K562 (cell line): ENCODE measurements around the gene ARID4B.
"Not testable (repeated sequence)": the region's sequence is repeated elsewhere in the genome, so short reads cannot be mapped to it uniquely, and the experiment has no call there.

ENCODE experiments used
- CTCF ChIP-seq, 3 experiments: IDR thresholded peaks in 2 of 3; conservative IDR thresholded peaks in 1 of 3; 2 replicates each; pipeline ENCODE4 v1.5.1; 2011 to 2012; ENCODE audit warnings: low read length in 3 of 3, mild to moderate bottlenecking in 3 of 3, control low read depth in 2 of 3, improper control_type of control experiment in 1 of 3, inconsistent platforms in 1 of 3, low read depth in 1 of 3, mixed read lengths in 1 of 3, moderate library complexity in 1 of 3; ENCODE audit not compliant: insufficient read depth in 2 of 3
- EP300 ChIP-seq: IDR thresholded peaks from 2 replicates; pipeline ENCODE4 v1.6.1; 2012; ENCODE audit warnings: low read length, improper control_type of control experiment
- HDGF ChIP-seq: fragments of 450-650 bp; IDR thresholded peaks from 2 replicates; pipeline ENCODE4 v1.6.1; 2016
- PHB2 ChIP-seq: fragments of 450-650 bp; IDR thresholded peaks from 2 replicates; pipeline ENCODE4 v1.6.1; 2017; ENCODE audit warnings: low read depth
- POLR2A ChIP-seq: fragments of 450-650 bp; conservative IDR thresholded peaks from 2 replicates; pipeline ENCODE4 v1.6.1; 2016
- RAD21 ChIP-seq, 2 experiments: fragments of 250-450 bp in 1 of 2; fragments of 450-650 bp in 1 of 2; sonication (Bioruptor Pico) in 1 of 2; formaldehyde crosslinking in 1 of 2; IDR thresholded peaks in 1 of 2; conservative IDR thresholded peaks in 1 of 2; 2 replicates each; pipeline versions ENCODE4 v1.4.0 to v1.8.0; 2020 to 2022; ENCODE audit warnings: mild to moderate bottlenecking in 2 of 2, moderate library complexity in 1 of 2
- RBM39 ChIP-seq: fragments of 200-400 bp; formaldehyde crosslinking; optimal IDR thresholded peaks from 2 replicates; pipeline ENCODE3; 2018; ENCODE audit warnings: low read depth, low read length
- RFX1 ChIP-seq: fragments of 450-650 bp; IDR thresholded peaks from 2 replicates; pipeline ENCODE4 v1.6.1; 2016; ENCODE audit warnings: mild to moderate bottlenecking, moderate library complexity
- RFX5 ChIP-seq: IDR thresholded peaks from 2 replicates; pipeline ENCODE4 v1.6.1; 2011; ENCODE audit warnings: low read depth, mild to moderate bottlenecking, improper control_type of control experiment, low read length
- SP1 ChIP-seq: sonication (generic); formaldehyde crosslinking; IDR thresholded peaks from 2 replicates; pipeline ENCODE4 v1.8.1; 2022; ENCODE audit warnings: mild to moderate bottlenecking, missing genetic modification reagents
- TBP ChIP-seq: optimal IDR thresholded peaks from 2 replicates; pipeline ENCODE3; 2011; ENCODE audit warnings: low read depth, low read length, improper control_type of control experiment

- not testable (repeated sequence) for TF ChIP-seq RBM39; RAD21 (CRISPR knock-in tag; conservative IDR thresholded peaks at IDR 0.05 in 1 of 2, IDR thresholded peaks at IDR 0.05 in 1 of 2); HDGF; SP1; POLR2A; CTCF (IDR thresholded peaks at IDR 0.05 in 2 of 3, conservative IDR thresholded peaks at IDR 0.05 in 1 of 3; ENCODE audit: insufficient read depth in 2 of 3, low read depth in 1 of 3, low read length in 3 of 3); PHB2; TBP; RFX5; EP300; RFX1
Measured at GRCh38 chr1:235309206-235309605, 18.8 kb downstream of the ARID4B start.
